NCI-H524 treated with DMSO at 0.1 percent for 48 hours (cell line): ENCODE results near the gene CD40LG.

Experiments
- DNase-seq: peaks from one replicate; lab custom pipeline; 2025; lab: John Stamatoyannopoulos, UW

CD40LG gene

GRCh38 chrX:136650811-136651210, 2.9 kb downstream of the CD40LG start:
- DNase-seq, result no peak

- DNase-seq, result no peak
Observed at GRCh38 chrX:136652822-136653723, 5.1 kb downstream of the CD40LG start.

- no peak for DNase-seq
Observed at GRCh38 chrX:136656361-136656964, 8.5 kb downstream of the CD40LG start.

DNA sequence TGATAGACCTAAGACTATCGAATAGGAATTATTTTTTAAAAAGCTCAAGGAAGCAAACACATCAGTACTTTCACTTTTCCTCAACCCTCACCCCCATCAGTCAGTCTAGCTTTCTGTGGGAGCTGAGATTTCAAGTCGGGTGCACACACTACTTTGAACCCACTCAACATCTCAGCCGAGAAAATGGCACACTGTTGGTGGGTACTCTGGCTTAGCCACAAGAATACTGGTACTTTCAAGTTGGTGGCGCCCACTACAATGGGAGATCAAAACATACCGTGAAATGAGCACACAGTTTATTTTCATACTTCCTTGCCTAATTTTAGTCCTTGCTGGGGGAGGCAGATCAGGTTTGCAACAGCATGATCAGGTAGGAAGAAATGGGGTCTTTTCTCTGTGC, 10.2 kb downstream of the CD40LG start:
- no peak for DNase-seq

- no peak for DNase-seq
Observed at GRCh38 chrX:136659174-136659573, 11.2 kb downstream of the CD40LG start.

GRCh38 chrX:136660896-136661295, 12.9 kb downstream of the CD40LG start:
- DNase-seq, result no peak

DNA sequence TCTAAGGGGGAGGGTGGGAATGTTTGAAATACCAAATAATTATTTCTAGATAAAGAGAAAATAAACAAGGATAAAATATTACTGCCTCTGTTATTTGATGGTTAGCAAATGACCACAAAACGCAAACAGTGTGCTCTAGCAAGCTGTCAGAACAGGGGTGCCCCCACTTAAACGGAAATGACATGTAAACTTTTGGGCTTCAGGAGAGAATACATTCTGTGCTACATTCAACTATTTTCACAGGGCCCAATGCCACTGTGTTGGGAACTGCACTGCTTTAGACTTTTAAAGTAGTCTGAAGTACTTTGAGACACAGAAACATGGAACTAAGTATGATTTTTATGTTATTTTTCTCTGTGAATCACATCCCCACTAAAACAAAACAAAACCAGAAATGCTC, 14.1 kb downstream of the CD40LG start:
- DNase-seq, result no peak

DNA sequence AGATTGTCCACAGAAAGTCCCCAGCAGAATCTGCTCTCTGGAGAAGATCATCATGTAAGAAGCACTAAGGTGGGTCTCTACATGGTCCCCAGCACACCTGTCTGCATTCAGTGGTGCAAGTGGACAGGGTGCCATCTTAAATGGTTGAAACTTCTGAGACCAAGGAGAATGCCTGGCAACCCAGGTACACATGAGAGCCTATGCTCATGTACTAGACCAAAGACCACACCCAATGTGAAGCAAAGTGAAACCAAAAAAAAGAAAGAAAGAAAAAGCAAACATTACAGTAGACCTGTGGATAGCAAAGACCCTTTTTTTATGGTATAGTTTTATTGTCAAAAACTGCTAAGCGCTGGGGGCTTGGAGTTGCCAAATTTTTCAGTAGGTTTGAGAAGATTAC, 15.0 kb downstream of the CD40LG start:
- DNase-seq, result no peak

GRCh38 chrX:136665258-136665900, 17.4 kb downstream of the CD40LG start:
- no peak for DNase-seq

DNA sequence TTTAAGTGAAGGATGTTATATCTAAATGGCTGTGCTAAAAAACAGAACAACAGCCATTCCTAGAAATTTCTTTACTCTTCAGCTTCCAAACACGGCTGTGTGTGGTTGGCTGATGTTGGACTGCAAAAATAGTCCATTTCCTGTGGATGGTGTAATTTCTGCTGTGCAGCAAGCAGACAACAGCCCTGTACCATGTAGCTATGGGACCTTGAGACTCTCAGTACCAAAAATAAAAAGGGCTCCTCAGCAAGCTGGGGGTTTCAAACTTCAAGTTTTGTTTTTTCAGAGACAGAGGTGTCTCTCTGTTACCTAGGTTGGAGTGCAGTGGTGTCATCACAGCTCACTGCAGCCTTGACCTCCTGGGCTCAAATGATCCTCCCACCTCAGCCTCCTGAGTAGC, 18.1 kb downstream of the CD40LG start:
- no peak for DNase-seq

- DNase-seq, result no peak
Observed at GRCh38 chrX:136667446-136668168, 19.6 kb downstream of the CD40LG start.

- no peak for DNase-seq
Observed at GRCh38 chrX:136671006-136671610, 23.1 kb downstream of the CD40LG start.

- no peak for DNase-seq
Observed at GRCh38 chrX:136674270-136674985, 26.5 kb downstream of the CD40LG start.

DNA sequence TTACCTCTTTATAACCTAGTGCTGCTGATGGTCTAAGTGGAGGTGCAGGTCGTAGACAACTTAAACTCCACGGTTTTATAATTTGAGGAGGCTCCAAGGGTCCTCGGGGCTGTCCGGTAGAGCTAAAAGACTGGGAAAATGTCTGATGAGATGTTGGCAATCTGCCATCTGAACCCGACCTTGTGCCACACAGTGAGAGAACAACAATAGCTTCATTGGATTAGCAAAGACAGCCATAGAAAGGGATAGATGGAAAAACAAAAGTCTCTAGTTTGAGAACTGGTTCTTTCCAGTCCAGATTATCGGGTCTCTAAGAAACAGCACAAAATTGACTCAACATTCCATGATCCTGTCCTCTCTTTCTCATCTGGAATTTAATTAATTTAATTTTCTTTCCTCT, 31.6 kb downstream of the CD40LG start:
- no peak for DNase-seq

GRCh38 chrX:136684120-136684519, 36.2 kb downstream of the CD40LG start:
- DNase-seq, result no peak

- no peak for DNase-seq
Observed at GRCh38 chrX:136687457-136687856, 39.5 kb downstream of the CD40LG start.

DNA sequence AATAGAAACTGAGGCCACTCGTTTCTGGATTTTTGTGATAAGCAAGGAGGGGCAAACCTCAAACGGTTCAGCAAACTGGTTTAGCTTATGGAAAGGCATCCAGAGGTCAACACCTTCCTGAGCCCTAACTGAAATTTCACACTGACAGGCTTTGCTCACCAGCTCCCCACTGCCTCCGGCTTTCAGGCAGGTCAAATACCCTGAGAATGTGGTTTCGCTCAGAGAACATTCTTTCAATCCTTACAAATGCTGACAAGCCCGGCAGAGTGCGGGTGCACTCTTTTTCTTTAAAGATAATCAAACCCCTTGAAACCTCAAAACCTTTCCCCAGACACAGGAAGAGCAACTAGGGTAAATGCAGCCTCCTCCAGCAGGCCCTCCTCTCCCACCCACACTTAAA, 41.5 kb downstream of the CD40LG start:
- no peak for DNase-seq

- DNase-seq, result no peak
Observed at GRCh38 chrX:136691028-136691809, 43.3 kb downstream of the CD40LG start.

DNA sequence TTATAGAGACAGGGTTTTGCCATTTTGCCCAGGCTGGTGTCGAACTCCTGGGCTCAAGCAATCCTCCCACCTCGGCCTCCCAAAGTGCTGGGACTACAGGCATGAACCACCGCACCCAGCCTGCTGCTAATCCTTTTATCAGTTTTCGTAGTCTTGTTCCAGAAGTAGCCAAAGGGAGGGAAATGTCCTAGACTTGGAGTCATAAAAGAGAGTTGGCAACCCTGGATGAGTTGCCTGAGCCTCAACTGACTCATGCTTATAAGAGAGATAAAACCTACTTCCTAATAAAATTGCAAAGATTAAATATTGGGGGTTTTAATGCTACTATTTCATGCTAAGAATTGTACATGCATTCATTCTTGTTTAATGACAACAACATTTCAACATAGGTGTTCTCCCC, 44.3 kb downstream of the CD40LG start:
- no peak for DNase-seq

DNA sequence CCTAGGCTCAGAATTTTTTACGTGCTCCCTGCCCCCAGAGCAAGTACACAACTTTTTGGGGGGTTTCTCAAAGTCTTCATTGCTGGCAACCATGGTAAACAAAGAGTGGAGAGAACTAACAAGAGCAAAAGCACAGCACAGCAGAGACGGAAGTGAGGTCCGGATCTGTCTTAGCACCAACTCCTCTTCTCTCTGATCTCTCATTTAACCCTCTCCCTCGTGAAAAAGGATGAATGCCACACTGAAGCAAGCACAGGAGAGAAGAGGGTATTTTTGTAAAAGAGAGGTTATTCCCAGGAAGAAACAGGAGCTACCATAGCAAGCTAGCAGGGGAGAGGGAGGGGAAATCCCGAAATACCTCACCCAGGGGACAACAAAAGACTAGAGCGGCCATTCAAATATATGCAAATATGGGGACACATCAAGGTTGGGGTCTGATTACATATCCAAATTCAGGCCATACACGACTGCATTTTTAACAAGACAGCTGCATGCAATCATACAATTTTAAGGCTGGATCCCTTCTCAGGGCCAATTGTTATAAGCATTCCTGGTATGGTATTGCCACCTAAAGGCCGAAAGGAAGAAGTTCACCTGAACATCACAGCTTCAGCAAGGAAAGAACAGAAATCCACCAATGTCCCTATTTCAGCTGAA, 46.6 kb downstream of the CD40LG start:
- DNase-seq, result no peak
